GM19467 (cell line): ENCODE measurements around the gene PLPP1.

Experiments
- ATAC-seq: cut with Tn5 transposase; IDR thresholded peaks from one replicate; pipeline ENCODE4 v1.9.1; 2021; ENCODE audit warnings: mild to moderate bottlenecking, moderate library complexity; ENCODE audit not compliant: unreplicated experiment

The PLPP1 gene

GRCh38 chr5:55413644-55414043 lies 121.1 kb downstream of the PLPP1 start:
- ATAC-seq: no peak

- ATAC-seq: no peak
Observed at GRCh38 chr5:55411876-55412275, 122.9 kb downstream of the PLPP1 start.

GRCh38 chr5:55410845-55411244 lies 123.9 kb downstream of the PLPP1 start:
- ATAC-seq: no peak

GRCh38 chr5:55409775-55410174 lies 125.0 kb downstream of the PLPP1 start:
- ATAC-seq: no peak

- ATAC-seq: no peak
Observed at GRCh38 chr5:55407984-55408383, 126.8 kb downstream of the PLPP1 start.

GRCh38 chr5:55407059-55407684 lies 127.6 kb downstream of the PLPP1 start:
- ATAC-seq: no peak

- ATAC-seq: no peak
Observed at GRCh38 chr5:55406292-55406691, 128.5 kb downstream of the PLPP1 start.

- ATAC-seq: no peak
Observed at GRCh38 chr5:55402199-55402598, 132.6 kb downstream of the PLPP1 start.

GRCh38 chr5:55393501-55394175 lies 141.1 kb downstream of the PLPP1 start:
- ATAC-seq: no peak

- no peak for ATAC-seq
Observed at GRCh38 chr5:55392669-55393068, 142.1 kb downstream of the PLPP1 start.

- ATAC-seq: no peak
Observed at GRCh38 chr5:55391707-55392106, 143.1 kb downstream of the PLPP1 start.

- no peak for ATAC-seq
Observed at GRCh38 chr5:55387865-55388264, 146.9 kb downstream of the PLPP1 start.

- no peak for ATAC-seq
Observed at GRCh38 chr5:55386356-55386755, 148.4 kb downstream of the PLPP1 start.

GRCh38 chr5:55385846-55386245 lies 148.9 kb downstream of the PLPP1 start:
- ATAC-seq: no peak

GRCh38 chr5:55385227-55385626 lies 149.5 kb downstream of the PLPP1 start:
- no peak for ATAC-seq

- no peak for ATAC-seq
Observed at GRCh38 chr5:55384072-55384471, 150.7 kb downstream of the PLPP1 start.

GRCh38 chr5:55383254-55383653 lies 151.5 kb downstream of the PLPP1 start:
- ATAC-seq: no peak

GRCh38 chr5:55377810-55378209 lies 157.0 kb downstream of the PLPP1 start:
- no peak for ATAC-seq
